Left cardiac atrium (tissue), 4 donors: ENCODE measurements around the gene KRT72. TPM values are rescaled to one million over a fixed set of nuclear protein-coding genes. Genes with fewer than 3 reads are reported as not detected.
"Not testable (repeated sequence)": the region's sequence is repeated elsewhere in the genome, so short reads cannot be mapped to it uniquely, and the experiment has no call there.

Experiments used
- ATAC-seq, 2 donors: fragments of 200-7000 bp; cut with Tn5 transposase; one replicate each; pipeline ENCODE4 v1.9.1; 2020; ENCODE audit warnings: mild to moderate bottlenecking in 2 of 2, moderate library complexity in 2 of 2
- DNase-seq: peaks from one replicate; pipeline ENCODE4 v3.0.0-alpha.2; 2020
- intact Hi-C, 2 donors: fragments of 100-400 bp; cut with DNase I; formaldehyde crosslinking; loops; one replicate each; pipeline versions ENCODE4 v1.14.1 to v1.15.1; 2022 to 2023
- total RNA-seq, 2 donors: library from RNA; stranded (reverse); fragmentation: NEBNext Ultra II Directional; extraction: Animal tissue kit (Norgen Biotek cat#: 25700); gene quantifications; one replicate each; pipeline ENCODE4 v1.2.1, GENCODE V29; 2021
- donor health status: DM: no; HTN: yes; CAD: no.
- donor health status: DM: no; HTN: yes; CAD: no; lungs with severe emphysema.
- donor health status: DM: yes; HTN: yes; CAD: no.
- donor health status: Dilated cardiomyopathy.

KRT72 gene
- total RNA-seq, 2 donors from 2014 or later = not detected

DNA sequence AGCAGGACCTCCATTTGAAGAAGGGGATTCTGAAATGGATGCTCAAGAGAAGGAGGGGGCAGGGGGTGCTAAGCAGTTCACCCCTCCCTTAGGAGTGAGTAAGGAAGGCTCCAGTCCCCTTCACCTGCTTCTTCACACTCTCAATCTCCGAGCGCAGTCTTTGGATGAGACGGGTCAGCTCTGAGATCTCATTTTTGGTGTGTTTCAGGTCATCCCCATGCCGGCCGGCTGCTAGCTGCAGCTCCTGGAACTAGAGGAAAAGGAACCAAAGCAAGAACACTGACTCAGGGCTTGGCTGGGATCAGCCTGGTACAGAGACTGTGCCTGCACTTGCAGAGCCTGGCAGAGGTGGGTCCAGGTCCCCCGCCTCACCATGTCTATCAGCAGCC is 9.8 kb upstream of the KRT72 start:
- intact Hi-C loops = no loop called here
- ATAC-seq (no peak), DNase-seq (no peak)

DNA sequence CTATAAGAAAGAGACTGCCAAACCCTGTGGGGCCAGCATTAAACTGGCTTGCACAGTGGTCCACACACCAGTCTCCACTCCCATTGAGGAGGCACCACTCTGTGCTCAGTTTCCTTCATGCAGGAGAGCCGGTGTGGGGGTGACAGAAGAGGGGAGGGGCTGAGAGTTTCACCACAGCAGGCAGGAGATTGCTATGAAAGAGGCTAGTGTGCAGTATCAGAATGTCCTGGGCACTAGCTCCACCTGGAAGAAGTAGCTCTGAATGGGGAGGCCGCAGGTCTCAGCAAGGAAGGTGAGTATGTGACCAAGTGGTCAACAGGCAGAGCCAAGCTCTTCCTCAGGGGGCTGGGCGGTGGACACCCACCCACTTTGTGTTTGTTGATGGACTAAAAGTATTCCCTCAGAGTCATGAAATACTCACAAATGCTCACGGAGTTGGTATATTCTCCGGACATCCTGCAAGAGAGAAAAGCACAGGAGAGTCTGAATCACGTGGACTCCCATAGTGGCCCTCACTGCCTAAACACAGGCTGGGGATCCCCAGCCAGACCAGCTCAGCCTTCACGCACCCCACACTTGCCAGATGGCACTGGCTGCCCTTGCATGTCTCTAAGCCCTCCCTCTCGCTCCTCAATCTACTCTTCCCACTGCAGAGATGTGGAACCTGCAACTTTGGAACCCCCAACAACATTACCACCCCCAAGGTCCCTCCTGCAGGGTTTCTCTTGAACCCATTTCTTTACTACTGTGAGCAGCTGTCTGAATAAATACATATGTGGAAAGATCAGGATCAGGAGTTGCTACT is 7.8 kb upstream of the KRT72 start:
- no peak for ATAC-seq
- intact Hi-C loops = no loop called here
- DNase-seq = no peak

DNA sequence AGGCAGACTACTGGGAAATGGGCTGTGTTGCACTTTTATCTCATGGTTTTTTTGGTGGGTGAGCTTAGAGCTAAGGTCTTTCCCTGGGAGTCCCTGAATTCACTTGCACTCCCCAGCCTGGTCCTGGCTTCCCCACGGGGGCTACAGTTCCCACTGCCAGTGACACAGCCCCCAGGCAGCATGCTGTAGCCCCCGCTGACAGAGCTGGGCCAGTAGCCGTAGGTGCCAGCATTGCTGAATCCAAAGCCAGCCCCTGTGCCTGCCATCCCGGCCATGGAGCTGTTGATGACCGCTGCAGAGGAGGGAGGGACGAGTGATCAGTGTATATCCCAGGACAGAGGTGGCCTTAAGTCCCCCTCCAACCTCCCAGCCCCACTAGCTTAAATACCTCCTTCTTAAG is 6.9 kb upstream of the KRT72 start:
- no peak for DNase-seq
- intact Hi-C loops = no loop called here
- no peak for ATAC-seq

DNA sequence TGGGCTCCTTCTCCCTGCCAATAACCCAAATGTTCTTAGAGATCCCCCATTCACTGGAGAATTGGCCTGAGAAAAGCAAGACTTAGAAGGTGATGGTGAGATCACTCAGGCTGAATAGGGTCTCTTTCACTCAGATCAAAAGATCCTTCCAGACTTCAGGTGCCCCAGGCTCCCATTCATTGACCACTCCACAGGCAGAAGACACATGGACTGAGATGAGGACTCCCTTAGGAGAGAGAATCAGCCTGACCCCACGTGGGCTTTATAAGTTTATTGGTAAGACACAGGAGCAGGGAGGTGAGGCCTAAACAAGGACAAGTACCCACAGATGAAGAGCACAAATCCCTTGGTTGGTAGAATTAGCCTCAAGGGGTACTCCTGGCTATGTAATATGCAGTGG is 6.1 kb upstream of the KRT72 start:
- intact Hi-C loops = no loop called here
- DNase-seq (no peak), ATAC-seq (no peak)

DNA sequence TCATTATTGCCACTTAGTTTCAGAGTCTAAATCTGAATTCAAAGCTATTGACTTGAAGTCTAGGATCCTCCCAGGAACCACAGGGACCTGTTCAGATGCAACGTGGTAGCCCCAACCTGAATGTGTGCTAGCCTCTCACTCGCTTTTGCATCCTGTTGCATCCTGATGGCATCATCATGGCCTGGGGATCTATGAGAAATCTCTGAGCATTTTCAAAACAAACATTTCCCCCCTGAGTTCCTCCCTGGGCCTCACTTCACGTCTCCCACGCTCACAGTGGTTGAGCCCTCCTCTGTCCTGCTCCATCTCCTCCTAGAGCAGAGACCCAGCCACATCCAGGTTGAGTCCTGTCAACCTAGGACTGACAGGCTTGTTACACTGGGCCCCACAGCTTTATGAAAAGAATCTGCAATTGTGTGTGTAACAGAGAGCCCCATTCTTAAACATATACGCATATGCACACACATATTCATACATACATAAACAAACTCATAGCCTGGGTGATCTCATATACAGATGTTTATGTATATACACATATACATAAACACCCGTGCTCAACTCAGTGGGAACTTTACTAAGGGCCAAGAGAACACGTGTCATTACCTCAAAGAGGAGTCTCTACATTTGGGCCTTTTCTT is 5.4 kb upstream of the KRT72 start:
- intact Hi-C loops = no loop called here
- DNase-seq = no peak

DNA sequence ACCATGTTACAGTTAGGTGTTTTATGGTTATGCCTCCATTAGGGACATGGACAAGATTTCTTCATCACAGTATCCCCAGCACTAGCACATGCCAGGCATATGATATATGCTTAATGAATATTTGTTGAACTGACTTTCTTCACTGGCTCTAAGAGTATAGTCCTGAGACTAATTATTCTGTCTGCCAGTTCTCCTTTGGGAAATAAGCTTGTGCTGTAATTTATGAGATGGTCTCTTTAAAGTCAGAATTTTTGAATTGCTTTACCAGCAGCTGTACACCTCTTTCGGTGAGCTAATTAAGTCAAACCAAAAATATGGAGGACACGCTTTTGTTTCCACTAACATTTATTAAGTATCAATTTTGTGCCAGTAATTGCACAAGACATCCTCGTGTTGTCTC is 4.8 kb upstream of the KRT72 start:
- intact Hi-C loops = no loop called here
- DNase-seq = no peak
- ATAC-seq = no peak

More for the DNA sequence above, 5.4 kb upstream of the KRT72 start:
- no peak for ATAC-seq

DNA sequence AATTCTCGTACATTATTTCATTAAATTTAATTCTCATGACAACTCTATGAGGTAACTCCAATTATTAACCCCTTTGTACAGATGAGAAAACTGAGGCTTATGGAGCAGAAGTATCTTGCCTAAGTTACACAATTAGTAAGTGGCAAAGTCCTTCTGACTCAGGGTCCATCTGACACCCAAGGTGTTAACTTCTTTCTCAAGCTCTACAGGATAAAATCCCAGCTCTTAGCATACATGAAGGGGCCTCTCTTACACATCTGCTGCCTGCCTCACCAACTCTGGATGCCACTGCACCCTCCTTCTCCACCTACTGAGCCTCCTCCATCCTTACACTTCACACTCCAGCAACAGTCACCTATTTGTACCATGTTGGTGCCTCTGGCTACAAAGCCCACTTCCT is 4.3 kb upstream of the KRT72 start:
- DNase-seq (no peak), ATAC-seq (no peak)
- intact Hi-C loops = no loop called here

DNA sequence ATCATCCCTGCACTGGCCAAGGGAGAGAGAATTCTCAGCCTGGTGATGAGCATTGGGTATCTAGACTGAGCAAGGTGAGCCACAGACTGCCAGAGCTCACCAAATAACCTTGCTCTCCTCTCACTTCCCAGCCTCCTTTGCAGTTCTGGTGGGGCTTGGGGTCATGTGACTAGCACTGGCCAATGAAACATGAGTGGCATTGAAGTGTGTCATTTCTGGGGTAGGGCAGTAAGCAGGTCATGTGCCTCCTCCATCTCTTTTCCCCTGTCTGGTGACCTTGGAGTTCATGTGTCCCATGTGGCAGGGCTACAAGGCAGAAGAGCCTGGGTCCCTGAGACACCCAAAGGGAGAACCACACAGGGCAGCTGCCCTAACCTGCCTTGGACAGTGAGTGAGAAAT is 3.6 kb upstream of the KRT72 start:
- ATAC-seq (no peak), DNase-seq (no peak)
- intact Hi-C loops = no loop called here

DNA sequence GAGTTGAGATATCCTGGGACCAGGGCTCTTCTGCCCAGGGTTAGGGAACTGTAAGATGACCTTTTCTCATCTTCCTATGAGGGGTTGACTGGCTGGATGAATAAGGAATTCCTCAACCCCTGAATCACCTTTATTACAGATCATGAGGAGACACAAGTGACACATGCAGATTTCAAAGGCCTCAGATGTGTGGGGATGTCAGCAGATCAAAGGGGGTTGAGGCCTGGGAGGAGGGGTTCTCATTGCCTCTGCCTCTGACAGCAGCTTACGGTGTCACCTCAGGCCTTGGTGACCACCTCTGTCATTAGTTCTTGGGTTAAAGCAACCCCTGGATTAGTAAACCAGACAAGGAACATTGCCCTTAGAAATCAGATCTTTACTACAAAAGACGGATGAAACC is 2.1 kb upstream of the KRT72 start:
- no peak for ATAC-seq
- no peak for DNase-seq
- intact Hi-C loops = no loop called here

DNA sequence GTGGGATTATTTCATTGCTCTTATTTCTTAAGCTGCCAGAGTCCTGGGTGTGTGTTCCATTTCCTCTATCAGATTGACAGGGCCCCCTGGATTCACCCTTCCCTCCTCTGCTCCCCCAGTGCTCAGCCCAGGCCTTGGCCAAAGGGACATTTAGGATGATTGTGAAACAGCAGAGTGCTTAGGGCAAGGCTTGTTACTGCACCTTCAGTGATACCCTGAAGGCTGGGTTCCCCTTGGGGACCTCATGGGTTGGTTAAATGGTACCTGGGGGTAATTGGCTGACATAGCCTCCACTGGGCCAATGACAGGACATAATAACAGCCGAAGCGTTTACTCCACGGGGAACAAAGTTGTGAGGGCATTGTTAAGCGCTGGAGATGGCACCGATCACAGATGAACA is 1.3 kb upstream of the KRT72 start:
- intact Hi-C loops = no loop called here
- DNase-seq = no peak
- no peak for ATAC-seq

DNA sequence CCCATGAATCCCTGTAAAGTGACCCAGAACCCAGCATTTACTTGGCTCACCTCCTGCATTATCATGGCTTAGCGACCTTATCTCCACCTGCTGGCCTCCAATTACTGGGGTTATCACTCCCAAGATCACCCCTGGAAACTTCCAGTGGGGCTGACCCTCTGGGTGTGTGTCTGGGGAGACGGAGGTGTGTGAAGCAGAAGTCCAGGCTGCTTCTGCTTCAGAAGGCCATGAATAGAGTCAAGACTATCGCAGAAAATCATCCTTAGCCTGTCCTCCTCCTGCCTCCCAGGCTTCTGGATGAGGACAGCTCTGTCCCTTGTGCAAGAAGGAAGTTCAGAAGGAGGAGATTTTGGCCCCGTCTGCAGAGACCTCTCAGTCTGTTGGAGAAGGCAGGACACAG is 408 bp upstream of the KRT72 start:
- intact Hi-C loops = no loop called here
- ATAC-seq (no peak), DNase-seq (no peak)

DNA sequence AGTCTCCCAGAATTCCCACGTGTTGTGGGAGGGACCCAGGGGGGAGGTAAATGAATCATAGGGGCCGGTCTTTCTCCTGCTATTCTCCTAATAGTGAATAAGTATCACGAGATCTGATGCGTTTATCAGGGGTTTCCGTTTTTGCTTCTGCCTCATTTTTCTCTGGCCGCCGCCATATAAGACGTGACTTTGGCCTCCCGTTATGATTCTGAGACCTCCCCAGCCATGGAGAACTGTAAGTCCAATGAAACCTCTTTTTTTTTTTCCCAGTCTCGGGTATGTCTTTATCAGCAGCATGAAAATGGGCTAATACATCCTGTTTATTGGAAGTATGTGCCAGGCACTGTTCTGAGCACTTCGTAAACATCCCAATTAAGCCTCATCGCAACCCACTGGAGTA is 788 bp downstream of the KRT72 start:
- no peak for ATAC-seq
- no peak for DNase-seq
- intact Hi-C loops = no loop called here

DNA sequence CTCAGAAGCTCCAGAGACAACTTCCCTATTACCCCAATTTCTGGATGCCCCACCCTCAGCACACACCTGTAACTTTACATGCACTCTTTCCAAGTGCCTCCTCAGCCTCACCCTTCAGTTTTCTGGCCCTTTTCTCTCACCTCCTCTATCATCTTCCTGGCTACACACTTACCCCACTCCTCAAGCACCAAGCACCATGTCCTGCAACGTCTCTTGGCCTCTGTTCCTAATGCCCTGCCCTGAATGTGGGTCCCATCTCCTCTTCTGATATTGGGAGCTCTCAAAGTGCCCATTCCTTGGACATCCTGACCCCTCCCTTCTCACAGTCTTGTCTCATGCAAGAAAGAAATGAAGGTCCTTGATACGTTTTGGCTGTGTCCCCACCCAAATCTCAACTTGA is 1.2 kb downstream of the KRT72 start:
- ATAC-seq (no peak), DNase-seq (no peak)
- intact Hi-C loops = no loop called here

DNA sequence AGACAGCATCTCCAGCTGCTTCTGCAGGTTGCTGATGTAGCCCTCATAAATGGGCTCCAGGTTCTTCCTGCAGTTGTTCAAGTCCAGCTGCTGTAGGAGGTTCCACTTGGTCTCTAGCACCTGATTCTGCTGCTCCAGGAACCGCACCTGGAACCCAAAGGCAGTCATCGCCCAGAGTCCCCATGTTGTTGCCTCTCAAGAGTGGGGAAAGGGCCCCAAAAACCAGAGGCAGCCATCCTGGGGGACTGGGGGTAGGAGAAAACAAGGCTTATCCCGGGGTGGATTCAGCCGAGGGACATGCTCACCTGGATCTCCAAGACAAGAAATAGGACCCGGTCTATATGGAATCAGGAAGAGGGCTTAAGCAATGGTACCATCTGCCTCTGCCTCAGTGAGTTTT is 2.3 kb downstream of the KRT72 start:
- DNase-seq = no peak
- intact Hi-C loops = no loop called here
- no peak for ATAC-seq

DNA sequence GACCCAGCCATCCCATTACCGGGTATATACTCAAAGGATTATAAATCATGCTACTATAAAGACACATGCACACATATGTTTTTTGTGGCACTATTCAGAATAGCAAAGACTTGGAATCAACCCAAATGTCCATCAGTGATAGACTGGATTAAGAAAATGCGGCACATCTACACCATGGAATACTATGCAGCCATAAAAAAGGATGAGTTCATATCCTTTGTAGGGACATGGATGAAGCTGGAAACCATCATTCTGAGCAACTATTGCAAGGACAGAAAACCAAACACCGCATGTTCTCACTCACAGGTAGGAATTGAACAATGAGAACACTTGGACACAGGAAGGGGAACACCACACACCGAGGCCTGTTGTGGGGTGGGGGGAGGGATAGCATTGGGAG is 7.0 kb downstream of the KRT72 start:
- intact Hi-C loops, DNase-seq, ATAC-seq: not testable (repeated sequence)

DNA sequence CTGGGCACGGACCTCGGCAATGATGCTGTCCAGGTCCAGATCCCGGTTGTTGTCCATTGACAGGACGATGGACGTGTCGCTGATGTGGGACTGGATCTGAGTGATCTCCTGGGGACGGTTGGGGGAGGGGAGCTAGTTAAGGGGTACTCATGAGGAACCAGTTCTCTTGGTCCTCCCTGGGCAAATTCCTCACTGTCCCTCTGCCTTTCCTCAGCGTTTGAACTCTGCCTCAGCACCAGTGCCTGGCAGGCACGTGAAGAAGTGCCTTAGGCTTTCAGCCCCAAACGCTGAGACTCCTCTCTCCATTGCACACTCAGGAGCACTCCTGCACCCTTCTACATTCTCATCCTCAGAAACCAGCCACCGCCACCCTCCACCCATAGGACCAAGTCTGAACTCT is 9.7 kb downstream of the KRT72 start:
- intact Hi-C loops = no loop called here
- no peak for DNase-seq
- ATAC-seq = no peak

DNA sequence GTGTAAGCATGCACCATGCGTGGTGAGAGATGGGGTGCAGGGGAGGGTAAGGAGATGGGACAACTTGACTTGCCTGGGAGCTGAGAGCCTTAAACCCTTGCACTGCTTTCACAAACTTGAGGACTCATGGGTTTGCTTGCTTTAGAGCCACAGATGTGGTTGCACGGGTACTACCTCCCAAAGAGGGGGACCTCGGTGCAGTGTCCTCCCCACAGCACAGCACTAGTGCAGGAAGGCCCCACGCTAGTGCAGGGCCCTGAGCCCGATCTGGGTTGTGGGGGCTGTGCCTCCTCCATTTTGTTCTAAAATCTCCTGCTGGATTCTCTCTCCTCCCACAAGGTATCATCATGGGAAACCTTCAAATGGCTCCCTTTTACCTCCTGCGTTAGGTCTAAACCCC is 11.2 kb downstream of the KRT72 start:
- no peak for DNase-seq
- intact Hi-C loops = no loop called here
- ATAC-seq = no peak

DNA sequence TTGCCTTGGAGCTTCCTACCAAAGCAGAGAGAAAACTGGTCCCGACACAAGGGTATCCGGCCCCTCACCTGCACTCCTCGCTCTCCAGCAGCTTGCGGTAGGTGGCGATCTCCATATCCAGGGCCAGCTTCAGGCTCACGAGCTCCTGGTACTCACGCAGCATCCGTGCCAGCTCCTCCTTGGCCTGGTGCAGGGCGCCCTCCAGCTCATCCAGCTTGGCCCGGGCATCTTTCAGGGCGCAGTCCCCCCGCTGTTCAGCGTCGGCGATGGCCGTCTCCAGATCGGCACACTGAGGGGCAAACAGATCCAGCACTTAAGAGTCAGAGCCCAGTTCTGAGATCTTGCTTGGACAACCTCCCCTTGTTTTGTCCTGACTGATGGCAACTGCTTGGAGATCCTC is 13.7 kb downstream of the KRT72 start:
- intact Hi-C loops = loop anchor here in 1 of 2 donors (10.0 kb wide), 1 partner anchor 433 kb away; no protein-coding TSS in a partner anchor
- ATAC-seq (no peak), DNase-seq (no peak)

DNA sequence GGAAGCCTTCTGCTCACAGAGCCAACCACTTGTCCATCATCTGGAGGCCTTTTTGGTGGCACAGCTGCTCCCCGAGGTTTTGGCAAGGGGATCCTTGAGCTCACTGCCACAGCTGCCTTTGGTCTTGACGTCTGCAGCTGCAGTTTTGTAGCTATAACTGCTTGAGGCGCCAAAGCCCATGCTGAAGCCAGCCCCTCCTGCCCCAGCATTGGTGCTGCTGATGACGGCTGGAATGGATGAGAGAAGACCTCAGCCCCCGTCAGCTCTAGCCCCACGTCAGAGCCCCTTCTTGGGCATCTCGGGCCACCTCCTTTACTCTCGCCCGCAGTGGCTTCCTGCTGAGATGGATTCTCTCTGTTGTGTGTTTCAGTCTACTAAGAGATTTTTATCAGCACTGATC is 15.3 kb downstream of the KRT72 start:
- intact Hi-C loops = loop anchor here in 1 of 2 donors (10.0 kb wide), 1 partner anchor 431 kb away; no protein-coding TSS in a partner anchor
- DNase-seq (no peak), ATAC-seq (no peak)

DNA sequence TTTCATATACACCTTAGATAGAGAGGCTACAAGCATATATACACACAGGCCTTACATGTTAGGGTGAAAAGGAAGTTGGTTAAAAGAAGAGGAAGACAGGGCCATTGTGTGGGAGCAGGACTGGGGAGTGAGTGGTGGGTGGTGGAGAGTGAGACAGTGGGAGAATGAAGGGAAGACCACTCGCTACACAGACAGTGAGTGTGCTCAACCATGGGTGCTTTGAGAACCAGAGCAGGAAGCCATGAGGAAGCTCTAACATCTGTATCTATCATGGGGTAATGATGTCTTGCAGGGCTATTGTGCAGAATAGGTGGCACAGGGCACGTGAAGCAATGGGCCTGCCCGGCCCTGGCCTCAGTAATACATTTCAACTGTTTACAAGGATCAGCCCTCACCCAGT is 16.2 kb downstream of the KRT72 start:
- intact Hi-C loops = loop anchor here in 1 of 2 donors (10.0 kb wide), 1 partner anchor 430 kb away; no protein-coding TSS in a partner anchor
- DNase-seq = no peak

DNA sequence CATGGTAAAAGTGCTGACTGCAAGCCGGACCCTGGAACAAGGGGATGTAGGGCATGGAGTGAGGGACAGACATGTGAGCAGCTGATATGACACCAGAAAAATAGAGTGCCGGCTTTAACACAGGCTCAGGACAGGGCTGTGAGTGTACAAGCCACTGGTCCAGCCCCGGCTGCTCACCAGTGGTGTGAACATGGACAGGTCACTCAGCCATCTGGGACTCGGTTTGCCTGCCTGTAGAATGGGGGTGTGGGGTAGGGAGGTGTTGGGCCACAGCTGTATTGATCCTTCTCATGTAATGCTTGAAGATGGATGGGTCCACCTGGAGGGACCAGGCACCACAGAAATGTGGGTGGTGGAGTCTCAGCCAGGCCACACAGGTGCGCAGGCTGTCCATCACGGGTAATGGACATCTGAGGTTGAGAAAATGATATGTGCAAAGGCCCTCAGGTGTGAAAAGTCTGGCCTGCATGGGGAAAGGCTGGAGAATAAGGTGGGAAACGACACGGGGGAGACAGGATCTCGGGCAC is 17.0 kb downstream of the KRT72 start:
- intact Hi-C loops = loop anchor here in 1 of 2 donors (10.0 kb wide), 1 partner anchor 429 kb away; no protein-coding TSS in a partner anchor
- no peak for DNase-seq
- no peak for ATAC-seq

More for the DNA sequence above, 16.2 kb downstream of the KRT72 start:
- ATAC-seq = no peak
